Parathyroid adenoma (tissue), 2 donors: ENCODE results near the gene STX16.
"Not testable (repeated sequence)": the region's sequence is repeated elsewhere in the genome, so short reads cannot be mapped to it uniquely, and the experiment has no call there.

ENCODE experiments used
- H2AFZ ChIP-seq: fragments of 300-600 bp; sonication (generic); one replicate; pipeline ENCODE4 v1.7.0; 2017; ENCODE audit warnings: antibody characterized with exemption, mild to moderate bottlenecking
- H3K27ac ChIP-seq: fragments of 300-600 bp; sonication (generic); one replicate; pipeline ENCODE4 v1.7.0; 2017
- H3K27me3 ChIP-seq: fragments of 300-600 bp; sonication (generic); one replicate; pipeline ENCODE4 v1.7.0; 2017; ENCODE audit warnings: low read length; ENCODE audit not compliant: control insufficient read depth, insufficient read depth
- H3K36me3 ChIP-seq: fragments of 300-600 bp; sonication (generic); one replicate; pipeline ENCODE4 v1.7.0; 2017; ENCODE audit warnings: low read length; ENCODE audit not compliant: control insufficient read depth, insufficient read depth
- H3K4me1 ChIP-seq: fragments of 300-600 bp; sonication (generic); one replicate; pipeline ENCODE4 v1.7.0; 2017; ENCODE audit warnings: control low read depth
- H3K4me2 ChIP-seq: fragments of 300-600 bp; sonication (generic); one replicate; pipeline ENCODE4 v1.7.0; 2017; ENCODE audit warnings: low read length
- H3K4me3 ChIP-seq: fragments of 300-600 bp; sonication (generic); one replicate; pipeline ENCODE4 v1.7.0; 2017; ENCODE audit warnings: low read depth, low read length
- H3K79me2 ChIP-seq: fragments of 300-600 bp; sonication (generic); one replicate; pipeline ENCODE4 v1.7.0; 2017; ENCODE audit warnings: control low read depth
- H3K9ac ChIP-seq: fragments of 300-600 bp; sonication (generic); one replicate; pipeline ENCODE4 v1.7.0; 2017; ENCODE audit warnings: mild to moderate bottlenecking
- H3K9me3 ChIP-seq: fragments of 300-600 bp; sonication (generic); one replicate; pipeline ENCODE4 v1.7.0; 2017; ENCODE audit warnings: low read length; ENCODE audit not compliant: control insufficient read depth
- CTCF ChIP-seq: fragments of 300-600 bp; sonication (generic); IDR thresholded peaks from one replicate; pipeline ENCODE4 v1.7.0; 2017; ENCODE audit warnings: antibody characterized with exemption, mild to moderate bottlenecking
- donor health status: primary hyperparathyroidism.

STX16 gene

GRCh38 chr20:58647162-58647795, 3.8 kb upstream of the STX16 start:
- Histone ChIP-seq H3K27me3 (no peaks in the 10 kb centered on the region), H3K4me1 (no peaks in the 10 kb centered on the region), H3K4me3 (no peak overlapping the region), H3K9ac (no peak overlapping the region), H3K4me2 (no peak overlapping the region), H3K27ac (no peak overlapping the region), H3K36me3 (no peaks in the 10 kb centered on the region), H2AFZ (no peak overlapping the region), H3K9me3 (no peaks in the 10 kb centered on the region), H3K79me2 (peaks cover 9% of the 10 kb centered on the region)
- no peak for TF ChIP-seq CTCF

- Histone ChIP-seq H3K79me2 (peaks cover 15% of the 10 kb centered on the region), H3K36me3 (no peaks in the 10 kb centered on the region), H3K4me1 (peaks cover 1% of the 10 kb centered on the region), H2AFZ (no peak overlapping the region), H3K27me3 (no peaks in the 10 kb centered on the region), H3K9ac (no peak overlapping the region), H3K4me3 (no peak overlapping the region), H3K27ac (no peak overlapping the region), H3K4me2 (no peak overlapping the region), H3K9me3 (no peaks in the 10 kb centered on the region)
- no peak for TF ChIP-seq CTCF
Observed at GRCh38 chr20:58647796-58648501, 3.1 kb upstream of the STX16 start.

GRCh38 chr20:58648502-58648825, 2.6 kb upstream of the STX16 start:
- not testable (repeated sequence) for H3K36me3 ChIP-seq, H3K4me3 ChIP-seq, H3K27ac ChIP-seq, H3K4me2 ChIP-seq, H3K27me3 ChIP-seq, H3K9me3 ChIP-seq, H3K4me1 ChIP-seq, H3K9ac ChIP-seq, H2AFZ ChIP-seq
- peaks cover 19% of the 10 kb centered on the region for H3K79me2 ChIP-seq

- no peaks in the 10 kb centered on the region for H3K27me3 ChIP-seq
- no peaks in the 10 kb centered on the region for H3K36me3 ChIP-seq
- peaks cover 6% of the 10 kb centered on the region for H3K4me1 ChIP-seq
- peak overlapping the region; percentile 14 for H3K4me2 ChIP-seq
- no peaks in the 10 kb centered on the region for H3K9me3 ChIP-seq
- no peak overlapping the region for H3K9ac ChIP-seq
- TF ChIP-seq CTCF = no peak
- H3K4me3 ChIP-seq = no peak overlapping the region
- H3K79me2 ChIP-seq = peaks cover 19% of the 10 kb centered on the region
- H3K27ac ChIP-seq = no peak overlapping the region
- peak overlapping the region; percentile 98 for H2AFZ ChIP-seq
Observed at GRCh38 chr20:58649288-58650180, 1.5 kb upstream of the STX16 start.

- H3K9ac ChIP-seq = no peak overlapping the region
- H3K9me3 ChIP-seq = no peaks in the 10 kb centered on the region
- no peaks in the 10 kb centered on the region for H3K36me3 ChIP-seq
- peak overlapping the region; percentile 89 for H3K27ac ChIP-seq
- peak overlapping the region; percentile 98 for H3K4me2 ChIP-seq
- peaks cover 21% of the 10 kb centered on the region for H3K79me2 ChIP-seq
- peaks cover 6% of the 10 kb centered on the region for H3K4me1 ChIP-seq
- no peaks in the 10 kb centered on the region for H3K27me3 ChIP-seq
- peak overlapping the region; percentile 85 for H3K4me3 ChIP-seq
- peak overlapping the region; percentile 98 for H2AFZ ChIP-seq
- no peak for TF ChIP-seq CTCF
Observed at GRCh38 chr20:58650181-58650775, 805 bp upstream of the STX16 start.
